Gastroesophageal sphincter (tissue), 4 donors: ENCODE measurements around the gene ZFX. TPM values are rescaled to one million over a fixed set of nuclear protein-coding genes. Genes with fewer than 3 reads are reported as not detected.

Experiments
- ATAC-seq: fragments of 150-250 bp; one replicate; pipeline ENCODE4 v1.9.1; 2016; ENCODE audit warnings: mild to moderate bottlenecking, moderate library complexity
- H3K27ac ChIP-seq, 4 donors: fragments of 200-600 bp; sonication (generic) in 3 of 4; 1 replicate in 3 of 4; 2 replicates in 1 of 4; pipeline ENCODE4 v1.5.1; 2016 to 2019
- H3K27me3 ChIP-seq: fragments of 200-600 bp; sonication (generic); one replicate; pipeline ENCODE4 v1.5.1; 2019
- H3K36me3 ChIP-seq, 2 donors: fragments of 200-600 bp; sonication (generic); one replicate each; pipeline ENCODE4 v1.5.1; 2019; ENCODE audit warnings: control low read depth in 1 of 2
- H3K4me1 ChIP-seq, 3 donors: fragments of 200-600 bp; sonication (generic); 1 replicate in 2 of 3; 2 replicates in 1 of 3; pipeline ENCODE4 v1.5.1; 2016 to 2019; ENCODE audit warnings: control low read depth in 2 of 3
- H3K4me3 ChIP-seq, 2 donors: fragments of 200-600 bp; sonication (generic); one replicate each; pipeline ENCODE4 v1.5.1; 2019; ENCODE audit warnings: mild to moderate bottlenecking in 1 of 2, moderate library complexity in 1 of 2
- H3K9me3 ChIP-seq, 3 donors: fragments of 200-600 bp; sonication (generic); one replicate each; pipeline ENCODE4 v1.5.1; 2017 to 2019; ENCODE audit warnings: control low read depth in 2 of 3
- CTCF ChIP-seq, 4 experiments: fragments of 200-600 bp in 2 of 4; fragments of 450-650 bp in 2 of 4; sonication (generic) in 1 of 4; IDR thresholded peaks; one replicate each; pipeline ENCODE4 v1.5.1; 2017 to 2019; ENCODE audit warnings: antibody characterized with exemption in 4 of 4, mild to moderate bottlenecking in 2 of 4, moderate library complexity in 2 of 4
- EP300 ChIP-seq: sonication (generic); formaldehyde crosslinking; IDR thresholded peaks from one replicate; pipeline ENCODE4 v1.6.1; 2017; ENCODE audit warnings: antibody characterized with exemption, mild to moderate bottlenecking
- POLR2A ChIP-seq, 2 donors: fragments of 450-650 bp; IDR thresholded peaks; one replicate each; pipeline ENCODE4 v1.6.1; 2017; ENCODE audit warnings: antibody characterized with exemption in 2 of 2, mild to moderate bottlenecking in 2 of 2, moderate library complexity in 1 of 2
- POLR2AphosphoS5 ChIP-seq: sonication (generic); formaldehyde crosslinking; IDR thresholded peaks from one replicate; pipeline ENCODE4 v1.6.1; 2017; ENCODE audit warnings: antibody characterized with exemption
- WGBS, 2 donors: methylation state at CpG; one replicate each; pipeline ENCODE4 v1.1.5; 2018; ENCODE audit warnings: low coverage in 1 of 2; 5-methylcytosine and 5-hydroxymethylcytosine counted together
- total RNA-seq, 4 donors: library from RNA; depleted of rRNA; stranded (reverse); fragments of >200 nt; gene quantifications; one replicate each; pipeline ENCODE4 v1.1.0, GENCODE V29; 2016

The ZFX gene
- total RNA-seq, 4 donors from 2014 or later, result 59.6 to 94.3 (median 63.1) TPM

- WGBS, 2 donors, result 48 to 65% methylated on average over 10 to 11 of the region's 13 CpGs
- peaks cover 0 to 24% (median 0%) of the 10 kb centered on the region in 3 donors for H3K4me1 ChIP-seq
- H3K27me3 ChIP-seq, result no peaks in the 10 kb centered on the region
- no peak for ATAC-seq
- no peak for TF ChIP-seq EP300
- no peak for TF ChIP-seq POLR2A (IDR thresholded peaks at IDR 0.05)
- no peak for TF ChIP-seq POLR2AphosphoS5
- TF ChIP-seq CTCF (IDR thresholded peaks at IDR 0.05), result peak in 3 of 4 experiments; percentile 31 to 52 (median 33)
- no peaks in the 10 kb centered on the region for H3K9me3 ChIP-seq
- no peak overlapping the region for H3K4me3 ChIP-seq
- H3K36me3 ChIP-seq, result no peaks in the 10 kb centered on the region
- no peak overlapping the region for H3K27ac ChIP-seq
Observed at GRCh38 chrX:24241822-24242648, 92.5 kb downstream of the ZFX start.

GRCh38 chrX:24242649-24243175 lies 93.2 kb downstream of the ZFX start:
- no peaks in the 10 kb centered on the region for H3K27me3 ChIP-seq
- no peak overlapping the region for H3K4me3 ChIP-seq
- H3K9me3 ChIP-seq, result no peaks in the 10 kb centered on the region
- whole genome bisulfite sequencing, 2 donors, result 28% methylated on average over 2 of the region's 8 CpGs; no CpG with 5 or more reads in 1 of the 2 donors
- H3K27ac ChIP-seq, result peak overlapping the region in 1 of 4 donors; percentile 4
- ATAC-seq, result peak; percentile 85
- peaks cover 0 to 24% (median 0%) of the 10 kb centered on the region in 3 donors for H3K4me1 ChIP-seq
- TF ChIP-seq CTCF (IDR thresholded peaks at IDR 0.05) (no peak), EP300 (no peak), POLR2A (IDR thresholded peaks at IDR 0.05) (no peak), POLR2AphosphoS5 (no peak)
- no peaks in the 10 kb centered on the region for H3K36me3 ChIP-seq

GRCh38 chrX:24243188-24243587 lies 93.7 kb downstream of the ZFX start:
- Histone ChIP-seq H3K4me1 (peaks cover 0 to 24% (median 0%) of the 10 kb centered on the region in 3 donors), H3K4me3 (no peak overlapping the region), H3K27me3 (no peaks in the 10 kb centered on the region), H3K36me3 (no peaks in the 10 kb centered on the region), H3K27ac (peak overlapping the region in 1 of 4 donors; percentile 4), H3K9me3 (no peaks in the 10 kb centered on the region)
- 61 to 67% methylated on average over 4 to 5 of the region's 5 CpGs for WGBS, 2 donors
- no peak for ATAC-seq
- TF ChIP-seq POLR2AphosphoS5 (no peak), POLR2A (IDR thresholded peaks at IDR 0.05) (no peak), EP300 (no peak), CTCF (IDR thresholded peaks at IDR 0.05) (no peak)

- ATAC-seq, result peak; percentile 30
Observed at GRCh38 chrX:24243692-24244091, 94.2 kb downstream of the ZFX start.

More at GRCh38 chrX:24243692-24244091, 94.2 kb downstream of the ZFX start:
- no peaks in the 10 kb centered on the region for H3K9me3 ChIP-seq
- H3K27me3 ChIP-seq, result no peaks in the 10 kb centered on the region
- H3K4me3 ChIP-seq, result no peak overlapping the region
- no peak overlapping the region for H3K27ac ChIP-seq
- no peak for TF ChIP-seq CTCF (IDR thresholded peaks at IDR 0.05)
- TF ChIP-seq POLR2AphosphoS5, result no peak
- no peak for TF ChIP-seq POLR2A (IDR thresholded peaks at IDR 0.05)
- TF ChIP-seq EP300, result no peak
- H3K4me1 ChIP-seq, result peaks cover 0 to 24% (median 0%) of the 10 kb centered on the region in 3 donors
- no peaks in the 10 kb centered on the region for H3K36me3 ChIP-seq
- WGBS, 2 donors, result 32 to 46% methylated on average over 3 of the region's 3 CpGs
